Spinal cord (tissue), 10 donors: ENCODE results near the gene ZNF486. TPM values are rescaled to one million over a fixed set of nuclear protein-coding genes. Genes with fewer than 3 reads are reported as not detected.
"Not testable (repeated sequence)": the region's sequence is repeated elsewhere in the genome, so short reads cannot be mapped to it uniquely, and the experiment has no call there.

Source experiments
- DNase-seq, 6 donors: peaks; one replicate each; pipeline versions ENCODE4 v3.0.0 to v3.0.0-alpha.2; 2013 to 2015; ENCODE audit warnings: low spot score in 6 of 6, low read depth in 4 of 6
- H3K27ac ChIP-seq: one replicate; pipeline ENCODE4 v1.5.1; 2013; ENCODE audit warnings: low read depth, low read length, control low read depth
- H3K27me3 ChIP-seq: one replicate; pipeline ENCODE4 v1.6.1; 2013; ENCODE audit warnings: low read length; ENCODE audit not compliant: control insufficient read depth, insufficient read depth
- H3K36me3 ChIP-seq: one replicate; pipeline ENCODE4 v1.6.1; 2013; ENCODE audit warnings: low read length; ENCODE audit not compliant: control insufficient read depth, insufficient read depth
- H3K4me1 ChIP-seq: one replicate; pipeline ENCODE4 v1.6.1; 2013; ENCODE audit warnings: low read length; ENCODE audit not compliant: control insufficient read depth, insufficient read depth
- H3K4me3 ChIP-seq: one replicate; pipeline ENCODE4 v1.5.1; 2013; ENCODE audit warnings: low read depth, low read length, control low read depth
- H3K9me3 ChIP-seq: one replicate; pipeline ENCODE4 v1.6.1; 2013; ENCODE audit warnings: low read length; ENCODE audit not compliant: control insufficient read depth, insufficient read depth
- WGBS: methylation state at CpG from one replicate; pipeline ENCODE4 v1.1.5; 2013; ENCODE audit warnings: missing lambda C conversion rate; ENCODE audit not compliant: insufficient coverage; 5-methylcytosine and 5-hydroxymethylcytosine counted together
- polyA plus RNA-seq, 2 donors: library from polyadenylated mRNA; unstranded; fragments of 120-200 nt; gene quantifications; one replicate each; pipeline ENCODE4 v1.2.1, GENCODE V29; 2013; ENCODE audit not compliant: insufficient read length in 2 of 2
- total RNA-seq, 2 donors: library from RNA; depleted of rRNA in 1 of 2; stranded (reverse); fragments of 120-200 nt in 1 of 2; fragments of >200 nt in 1 of 2; gene quantifications; one replicate each; pipeline versions ENCODE4 v1.2.3 to v1.2.4, GENCODE V29; 2013 to 2014
- donor health status: healthy.

The ZNF486 gene
- total and polyA plus RNA-seq, 4 donors = 5.5 to 9.5 (median 7.5) TPM

GRCh38 chr19:20162821-20163220, 4.2 kb upstream of the ZNF486 start:
- Histone ChIP-seq H3K27ac (no peak overlapping the region), H3K4me3 (no peak overlapping the region), H3K27me3 (no peaks in the 10 kb centered on the region), H3K4me1 (peaks cover 10% of the 10 kb centered on the region), H3K36me3 (no peaks in the 10 kb centered on the region), H3K9me3 (no peaks in the 10 kb centered on the region)
- 100% methylated on average over 1 of the region's 3 CpGs for WGBS
- DNase-seq = no peak

GRCh38 chr19:20164456-20164855, 2.6 kb upstream of the ZNF486 start:
- DNase-seq = no peak
- no peak overlapping the region for H3K4me3 ChIP-seq
- H3K4me1 ChIP-seq = peaks cover 17% of the 10 kb centered on the region
- WGBS = no CpG with 5 or more reads among the region's 1 CpG
- no peaks in the 10 kb centered on the region for H3K9me3 ChIP-seq
- peaks cover 4% of the 10 kb centered on the region for H3K36me3 ChIP-seq
- no peak overlapping the region for H3K27ac ChIP-seq
- H3K27me3 ChIP-seq = no peaks in the 10 kb centered on the region

- Histone ChIP-seq H3K36me3 (peaks cover 7% of the 10 kb centered on the region), H3K4me1 (peaks cover 17% of the 10 kb centered on the region), H3K4me3 (no peak overlapping the region), H3K27ac (no peak overlapping the region), H3K9me3 (no peaks in the 10 kb centered on the region), H3K27me3 (no peaks in the 10 kb centered on the region)
- WGBS = no CpG with 5 or more reads among the region's 7 CpGs
- DNase-seq = no peak
These were observed 932 bp upstream of the ZNF486 start for GRCh38 chr19:20165971-20166592.

GRCh38 chr19:20167651-20168122, 673 bp downstream of the ZNF486 start:
- WGBS = 11% methylated on average over 22 of the region's 22 CpGs
- peak overlapping the region; percentile 81 for H3K27ac ChIP-seq

GRCh38 chr19:20171285-20171684, 4.3 kb downstream of the ZNF486 start:
- WGBS = 82% methylated on average over 3 of the region's 3 CpGs
- Histone ChIP-seq H3K9me3 (no peaks in the 10 kb centered on the region), H3K27me3 (no peaks in the 10 kb centered on the region), H3K4me1 (peaks cover 17% of the 10 kb centered on the region), H3K36me3 (peaks cover 14% of the 10 kb centered on the region), H3K27ac (no peak overlapping the region), H3K4me3 (no peak overlapping the region)
- DNase-seq = no peak

More at GRCh38 chr19:20167651-20168122, 673 bp downstream of the ZNF486 start:
- peaks cover 17% of the 10 kb centered on the region for H3K4me1 ChIP-seq
- peak overlapping the region; percentile 79 for H3K4me3 ChIP-seq
- peak in 2 of 6 donors; percentile 2 to 43 for DNase-seq
- H3K36me3 ChIP-seq = peaks cover 10% of the 10 kb centered on the region
- no peaks in the 10 kb centered on the region for H3K27me3 ChIP-seq
- H3K9me3 ChIP-seq = no peaks in the 10 kb centered on the region

- not testable (repeated sequence) for H3K27ac ChIP-seq, H3K36me3 ChIP-seq, H3K27me3 ChIP-seq, H3K4me3 ChIP-seq, DNase-seq, H3K4me1 ChIP-seq, H3K9me3 ChIP-seq
- 97% methylated on average over 12 of the region's 28 CpGs for WGBS
These were observed 8.8 kb downstream of the ZNF486 start for GRCh38 chr19:20175848-20176247.

- not testable (repeated sequence) for H3K27me3 ChIP-seq, H3K4me1 ChIP-seq
These were observed 12.9 kb downstream of the ZNF486 start for GRCh38 chr19:20179956-20180355.

GRCh38 chr19:20182222-20182785, 15.3 kb downstream of the ZNF486 start:
- Histone ChIP-seq H3K27ac (no peak overlapping the region), H3K4me1 (no peaks in the 10 kb centered on the region), H3K4me3 (no peak overlapping the region), H3K36me3 (no peaks in the 10 kb centered on the region), H3K9me3 (no peaks in the 10 kb centered on the region), H3K27me3 (no peaks in the 10 kb centered on the region)
- peak in 1 of 6 donors; percentile 2 for DNase-seq

More at GRCh38 chr19:20179956-20180355, 12.9 kb downstream of the ZNF486 start:
- H3K9me3 ChIP-seq, H3K27ac ChIP-seq, H3K36me3 ChIP-seq, H3K4me3 ChIP-seq, DNase-seq: not testable (repeated sequence)

- H3K9me3 ChIP-seq = no peaks in the 10 kb centered on the region
- no peaks in the 10 kb centered on the region for H3K4me1 ChIP-seq
- H3K4me3 ChIP-seq = no peak overlapping the region
- WGBS = no CpG with 5 or more reads among the region's 4 CpGs
- H3K36me3 ChIP-seq = no peaks in the 10 kb centered on the region
- peak in 1 of 6 donors; percentile 1 for DNase-seq
- no peak overlapping the region for H3K27ac ChIP-seq
- no peaks in the 10 kb centered on the region for H3K27me3 ChIP-seq
These were observed 19.2 kb downstream of the ZNF486 start for GRCh38 chr19:20186174-20186573.

- Histone ChIP-seq H3K9me3 (peaks cover 4% of the 10 kb centered on the region), H3K4me3 (no peak overlapping the region), H3K27ac (no peak overlapping the region), H3K4me1 (no peaks in the 10 kb centered on the region), H3K27me3 (no peaks in the 10 kb centered on the region), H3K36me3 (no peaks in the 10 kb centered on the region)
- WGBS = no CpG with 5 or more reads among the region's 3 CpGs
- no peak for DNase-seq
These were observed 30.7 kb downstream of the ZNF486 start for GRCh38 chr19:20197747-20198146.
